ENCODE measurements around the gene OR9I1.

OR9I1 gene, protein sequence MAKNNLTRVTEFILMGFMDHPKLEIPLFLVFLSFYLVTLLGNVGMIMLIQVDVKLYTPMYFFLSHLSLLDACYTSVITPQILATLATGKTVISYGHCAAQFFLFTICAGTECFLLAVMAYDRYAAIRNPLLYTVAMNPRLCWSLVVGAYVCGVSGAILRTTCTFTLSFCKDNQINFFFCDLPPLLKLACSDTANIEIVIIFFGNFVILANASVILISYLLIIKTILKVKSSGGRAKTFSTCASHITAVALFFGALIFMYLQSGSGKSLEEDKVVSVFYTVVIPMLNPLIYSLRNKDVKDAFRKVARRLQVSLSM

GRCh38 chr11:58125469-58125868, at the start of gene OR9I1:
Gene OR9I1, minus strand, starts transcription at chr11:58125530. Its CDS starts 6,086 bp downstream, at chr11:58119444.
- no peak for DNase-seq

DNA sequence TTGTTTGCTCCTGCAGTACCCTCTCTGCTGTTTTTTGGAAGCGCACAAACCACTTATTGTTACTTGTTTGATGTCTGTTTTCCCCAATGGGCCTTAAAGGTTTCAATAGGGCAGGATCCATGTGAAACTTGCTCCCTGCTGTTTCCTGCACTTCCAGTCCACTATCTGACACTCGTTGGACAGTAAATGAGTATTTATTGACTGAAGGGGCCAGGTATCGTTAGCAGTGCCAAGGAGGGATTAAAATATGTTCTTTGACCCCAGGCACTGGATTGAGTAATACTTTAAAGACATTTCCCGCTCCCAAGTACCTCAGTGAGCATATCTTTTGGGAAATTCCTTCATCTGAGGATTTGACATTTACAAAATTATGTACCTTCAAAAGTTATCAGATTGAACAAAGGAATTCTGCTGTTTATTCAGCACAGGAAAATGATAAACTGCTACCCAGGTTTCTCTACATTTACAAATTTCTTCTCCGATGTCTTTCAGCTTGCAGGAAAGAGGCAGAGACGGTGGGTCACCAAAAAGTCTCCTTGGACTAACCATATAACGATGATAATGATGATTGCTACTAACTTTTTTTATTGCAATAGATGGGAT, 40.3 kb upstream of the OR9I1 start:
- no peak for DNase-seq

DNA sequence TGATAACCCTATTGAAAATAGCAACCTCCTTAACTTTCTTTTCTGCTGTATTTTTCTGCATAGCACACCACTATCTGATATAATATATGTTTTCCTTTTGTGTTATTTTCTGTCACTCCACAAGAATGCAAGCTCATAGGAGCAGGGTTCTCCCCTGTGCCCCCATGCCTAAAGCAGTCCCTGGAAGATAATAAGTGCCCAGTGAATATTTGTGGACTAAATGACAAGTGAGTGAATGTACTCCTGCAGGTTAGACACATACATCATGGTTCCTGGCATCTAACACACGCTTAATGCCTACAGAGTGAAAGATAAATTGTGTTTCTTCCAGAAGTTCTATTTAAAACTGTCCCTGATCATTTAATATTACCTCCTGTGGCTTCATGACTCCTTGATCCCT, 39.7 kb upstream of the OR9I1 start:
- DNase-seq, result no peak

GRCh38 chr11:58164389-58164788, 39.1 kb upstream of the OR9I1 start:
- no peak for DNase-seq

- DNase-seq, result no peak
These were observed 27.5 kb upstream of the OR9I1 start for GRCh38 chr11:58152781-58153180.

GRCh38 chr11:58142761-58143160, 17.4 kb upstream of the OR9I1 start:
- DNase-seq, result no peak

DNA sequence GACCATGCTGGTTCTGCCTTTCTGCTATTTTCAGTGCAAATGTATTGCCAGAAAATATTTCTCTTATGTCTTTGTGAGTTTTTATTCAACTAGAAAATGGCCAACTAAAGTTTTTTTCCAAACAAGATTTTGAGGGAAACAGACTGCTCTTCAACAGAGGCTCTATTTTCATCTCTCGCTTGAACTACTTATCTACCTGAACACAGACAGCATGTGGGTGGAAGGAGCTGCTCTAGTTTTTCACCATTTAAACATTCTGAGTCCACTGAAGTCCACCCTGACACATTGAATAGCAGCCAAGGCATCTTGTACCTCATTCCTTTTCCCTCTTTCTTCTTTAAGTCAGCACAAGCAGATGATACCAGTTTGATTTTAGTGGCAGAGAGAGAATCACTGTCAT, 9.8 kb upstream of the OR9I1 start:
- DNase-seq, result no peak

GRCh38 chr11:58134151-58134550, 8.8 kb upstream of the OR9I1 start:
- DNase-seq, result no peak

GRCh38 chr11:58133309-58134076, 8.2 kb upstream of the OR9I1 start:
- no peak for DNase-seq

- no peak for DNase-seq
These were observed 2.0 kb upstream of the OR9I1 start for GRCh38 chr11:58127350-58127749.

- no peak for DNase-seq
These were observed 4.2 kb downstream of the OR9I1 start for GRCh38 chr11:58121096-58121495.

DNA sequence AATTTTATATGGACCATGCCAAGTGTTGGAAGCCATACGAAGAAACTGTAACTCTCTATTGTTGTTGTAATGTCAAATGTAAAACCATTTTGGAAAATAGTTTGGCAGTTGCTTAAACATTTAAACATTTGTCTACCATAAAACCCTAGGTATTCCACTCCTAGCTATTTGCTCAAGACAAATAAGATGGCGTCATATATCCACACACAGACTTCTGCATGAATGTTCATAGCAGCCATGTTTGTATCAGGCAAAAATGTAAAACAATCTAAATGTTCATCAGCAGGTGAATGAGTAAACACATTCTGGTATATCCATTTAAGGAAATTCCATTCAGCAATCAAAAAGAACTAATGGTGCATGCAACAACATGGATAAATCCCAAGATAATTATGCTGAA, 27.9 kb downstream of the OR9I1 start:
- no peak for DNase-seq

- no peak for DNase-seq
These were observed 38.8 kb downstream of the OR9I1 start for GRCh38 chr11:58086528-58086927.

GRCh38 chr11:58075781-58076180, 49.5 kb downstream of the OR9I1 start:
- no peak for DNase-seq

DNA sequence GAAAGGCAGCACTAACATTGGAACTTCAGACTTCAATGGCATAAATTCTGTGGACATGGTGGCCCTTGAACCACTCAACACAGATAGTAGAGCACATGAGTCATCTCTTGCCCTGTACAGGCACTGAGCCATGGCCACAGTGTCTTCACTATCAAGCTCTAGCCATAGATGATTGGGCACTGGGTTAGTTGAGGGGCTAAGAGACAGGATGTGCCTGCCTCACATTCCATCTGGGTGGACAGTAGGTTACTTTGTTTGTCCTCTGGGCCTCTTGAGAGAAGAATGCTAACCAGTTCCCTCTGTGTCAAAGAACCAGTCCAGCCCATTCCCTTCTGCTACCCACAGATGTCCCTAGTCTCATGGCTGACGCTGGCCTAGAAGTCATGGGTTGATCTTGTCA, 54.7 kb downstream of the OR9I1 start:
- no peak for DNase-seq

DNA sequence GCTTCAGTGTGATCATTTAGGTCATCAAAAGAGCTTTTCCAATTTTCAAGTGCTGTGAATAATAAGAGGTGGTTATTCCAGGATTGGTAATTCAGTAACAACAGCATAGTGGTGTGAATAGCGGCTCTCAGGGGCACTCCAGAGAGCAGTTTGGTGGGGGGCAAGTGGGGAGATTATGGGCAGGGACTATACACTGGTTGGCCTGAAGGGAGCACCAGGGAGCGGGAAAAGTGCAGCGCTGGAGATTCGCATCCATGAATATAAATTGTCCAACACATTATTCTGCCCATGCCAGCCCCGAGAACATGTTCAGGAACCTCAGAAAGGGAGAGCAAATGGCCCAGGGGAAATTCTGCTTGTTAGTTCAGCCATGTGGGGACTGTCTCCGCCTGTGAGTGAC, 56.7 kb downstream of the OR9I1 start:
- DNase-seq, result no peak

DNA sequence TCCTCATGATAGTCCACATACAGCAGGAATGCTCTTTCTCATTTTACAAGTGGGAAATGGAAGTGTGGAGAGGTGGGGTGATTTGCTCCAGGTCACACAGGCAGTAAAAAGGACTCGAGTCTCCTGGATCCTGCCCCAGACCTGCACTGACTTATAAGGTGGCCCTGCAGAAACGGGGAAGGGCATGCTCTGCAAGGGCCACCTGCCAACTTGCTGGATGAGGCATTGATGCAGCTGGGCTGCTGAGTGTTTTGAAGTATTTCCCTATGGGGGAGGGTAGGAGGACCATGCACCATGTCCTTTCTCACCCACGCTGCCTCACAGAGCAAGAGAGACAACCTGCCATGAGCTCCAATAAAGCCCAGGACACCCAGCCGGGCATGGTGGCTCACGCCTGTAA, 57.6 kb downstream of the OR9I1 start:
- no peak for DNase-seq
